NCI-H1092 (cell line): ENCODE data around the gene CPZ.
"Not testable (repeated sequence)": the region's sequence is repeated elsewhere in the genome, so short reads cannot be mapped to it uniquely, and the experiment has no call there.

ENCODE experiments used
- DNase-seq: peaks from one replicate; lab custom pipeline; 2025; lab: John Stamatoyannopoulos, UW

CPZ gene

DNA sequence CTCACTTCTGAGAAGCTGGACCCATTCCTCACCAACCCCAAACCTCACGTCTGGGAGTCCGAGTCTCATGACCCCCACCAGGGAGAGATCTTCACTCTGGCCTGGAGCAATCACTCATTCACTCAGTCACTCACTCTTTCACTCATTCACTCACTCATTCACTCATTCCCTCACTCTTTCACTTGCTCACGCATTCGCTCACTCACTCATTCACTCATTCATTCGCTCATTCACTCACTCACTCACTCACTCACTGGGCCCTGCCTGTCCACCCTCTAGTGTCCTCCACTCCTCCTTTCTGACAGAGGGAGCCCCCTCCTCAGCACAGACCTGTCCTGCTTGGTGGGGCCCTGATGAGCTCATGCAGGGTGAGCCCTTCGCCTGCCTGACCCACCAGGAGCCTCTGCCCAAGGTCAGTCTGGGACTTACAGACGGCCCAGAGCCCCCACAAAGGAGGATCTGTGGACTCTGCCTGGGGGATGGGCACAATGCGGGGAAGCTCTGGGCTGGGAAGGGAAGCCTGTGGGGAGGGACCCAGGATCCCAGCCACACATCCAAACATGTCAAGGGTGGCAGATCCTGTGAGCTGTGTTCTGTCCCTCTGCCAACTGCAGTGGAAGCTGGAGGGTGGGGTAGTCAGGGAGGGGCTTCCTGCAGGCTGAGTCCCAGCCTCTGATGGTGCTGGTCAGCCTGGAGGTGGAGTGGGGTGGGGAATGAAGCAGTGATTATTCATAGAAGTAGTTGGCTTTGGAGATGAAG, 18.5 kb downstream of the CPZ start:
- DNase-seq, result no peak

DNA sequence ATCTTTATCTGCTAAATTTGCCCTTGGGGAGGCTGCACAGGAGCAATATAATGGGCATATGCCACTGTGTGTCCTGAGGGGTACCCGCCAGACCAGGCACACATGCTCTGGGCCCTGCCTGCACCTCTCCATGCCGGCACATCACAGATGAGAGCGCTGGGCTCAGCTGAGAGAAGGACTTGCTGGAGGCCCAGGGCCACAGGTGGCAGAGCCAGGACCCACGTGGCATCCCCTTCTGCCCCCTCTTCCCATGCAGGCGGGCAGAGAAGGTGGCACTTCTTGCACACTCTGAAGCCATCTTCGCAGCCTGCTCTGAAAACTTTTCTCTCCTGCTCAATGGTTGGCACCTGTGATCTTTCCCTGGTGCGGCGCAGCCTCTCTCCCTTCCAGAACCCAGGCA, 20.1 kb downstream of the CPZ start:
- no peak for DNase-seq

DNA sequence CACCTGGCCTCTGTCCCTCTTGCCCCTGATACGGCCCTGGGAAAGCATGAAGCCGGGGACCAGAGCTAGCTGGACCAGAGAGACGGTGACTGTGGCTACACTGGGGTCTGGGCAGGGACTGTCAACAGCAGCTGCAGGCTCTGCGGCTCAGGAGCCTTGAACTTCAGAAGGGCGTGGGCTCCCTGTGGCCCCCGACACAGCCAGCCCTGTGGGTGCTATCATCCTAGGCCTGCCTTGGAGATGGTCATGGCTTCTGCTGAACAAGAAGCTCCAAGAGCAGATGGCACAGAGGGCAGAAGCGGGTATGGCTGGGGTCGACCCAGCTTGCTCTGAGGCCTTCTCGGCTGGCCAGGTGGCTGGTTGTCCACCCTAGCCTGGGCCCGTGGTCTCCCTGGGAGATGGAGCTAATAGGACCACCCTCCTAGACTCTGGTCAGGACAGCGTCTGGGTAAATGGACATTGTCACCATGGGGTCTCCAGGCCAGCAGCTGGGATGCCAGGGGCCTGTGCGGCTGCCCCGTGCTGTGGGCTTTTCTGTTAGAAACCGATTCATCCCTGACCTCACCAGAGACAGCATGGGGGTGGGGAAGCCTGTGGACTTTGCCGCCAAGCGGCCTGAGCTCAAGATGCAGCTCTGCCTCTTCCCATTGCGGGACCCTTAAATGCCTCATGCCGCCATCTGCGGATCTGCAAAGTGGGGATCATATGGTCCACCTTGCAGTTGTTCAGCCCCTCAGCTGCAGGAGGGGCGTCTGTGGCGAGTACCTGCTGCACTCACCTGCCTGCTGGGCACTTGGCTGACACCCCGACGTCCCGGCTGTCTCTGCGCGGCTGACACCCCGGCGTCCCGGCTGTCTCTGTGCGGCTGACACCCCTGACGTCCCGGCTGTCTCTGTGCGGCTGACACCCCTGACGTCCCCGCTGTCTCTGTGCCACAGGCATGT, 21.1 kb downstream of the CPZ start:
- DNase-seq, result no peak

DNA sequence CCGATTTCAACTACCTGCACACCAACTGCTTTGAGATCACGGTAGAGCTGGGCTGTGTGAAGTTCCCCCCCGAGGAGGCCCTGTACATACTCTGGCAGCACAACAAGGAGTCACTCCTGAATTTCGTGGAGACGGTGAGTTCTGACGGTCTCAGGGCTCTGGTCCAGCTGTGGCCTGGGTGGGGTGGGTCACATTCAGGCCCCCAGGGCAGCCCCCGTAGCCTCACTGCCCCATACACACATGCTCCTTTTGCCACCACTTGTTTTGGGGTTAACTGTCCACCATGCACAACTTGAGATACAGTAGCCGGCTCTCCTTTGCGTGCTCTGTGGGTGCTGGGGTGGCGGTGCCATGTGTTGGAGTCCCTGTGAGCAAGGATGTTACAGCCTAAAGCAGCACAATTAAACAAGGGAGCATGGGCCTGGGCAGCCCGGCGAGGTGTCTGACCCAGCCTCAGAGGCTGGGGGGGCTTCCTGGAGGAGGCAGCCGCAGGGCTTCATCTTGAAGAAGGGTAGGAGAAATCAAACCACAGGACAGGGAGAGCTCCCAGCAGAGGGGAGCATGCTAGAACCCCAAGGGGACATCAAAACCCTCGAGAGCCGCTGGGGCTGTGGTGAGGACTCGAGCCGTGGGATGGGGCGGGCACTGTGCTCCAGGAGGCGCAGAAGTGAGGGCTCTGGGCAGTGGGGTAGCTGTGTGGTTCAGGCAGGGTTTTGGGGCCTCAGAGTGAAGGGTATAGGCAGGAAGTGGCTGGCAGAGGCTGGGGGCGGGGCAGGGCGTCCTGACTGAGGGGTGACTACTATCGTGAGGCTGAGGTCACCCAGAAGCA, 22.0 kb downstream of the CPZ start:
- no peak for DNase-seq

GRCh38 chr4:8615366-8615765, 22.8 kb downstream of the CPZ start:
- DNase-seq, result no peak

GRCh38 chr4:8615921-8616787, 23.6 kb downstream of the CPZ start:
- DNase-seq, result no peak

- no peak for DNase-seq
Measured at GRCh38 chr4:8616831-8617230, 24.3 kb downstream of the CPZ start.

- no peak for DNase-seq
Measured at GRCh38 chr4:8617486-8618040, 25.0 kb downstream of the CPZ start.

DNA sequence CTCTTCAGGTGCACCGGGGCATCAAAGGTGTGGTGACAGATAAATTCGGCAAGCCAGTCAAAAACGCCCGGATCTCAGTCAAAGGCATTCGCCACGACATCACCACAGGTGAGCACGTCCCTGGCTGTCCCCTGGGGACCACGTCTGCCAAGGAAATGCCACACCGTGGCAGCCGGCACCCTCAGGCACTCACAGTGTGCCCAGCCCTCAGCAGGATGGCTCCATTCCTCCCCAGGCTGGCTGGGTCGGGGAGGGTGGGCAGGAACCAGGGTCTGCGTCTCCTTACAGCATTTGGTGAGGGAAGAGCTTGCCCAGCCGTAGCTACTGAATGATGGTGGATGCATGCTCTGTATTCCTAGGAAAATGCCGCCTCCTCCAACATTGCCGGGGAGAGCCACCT, 25.9 kb downstream of the CPZ start:
- no peak for DNase-seq

- no peak for DNase-seq
Measured at GRCh38 chr4:8618961-8619720, 26.6 kb downstream of the CPZ start.

DNA sequence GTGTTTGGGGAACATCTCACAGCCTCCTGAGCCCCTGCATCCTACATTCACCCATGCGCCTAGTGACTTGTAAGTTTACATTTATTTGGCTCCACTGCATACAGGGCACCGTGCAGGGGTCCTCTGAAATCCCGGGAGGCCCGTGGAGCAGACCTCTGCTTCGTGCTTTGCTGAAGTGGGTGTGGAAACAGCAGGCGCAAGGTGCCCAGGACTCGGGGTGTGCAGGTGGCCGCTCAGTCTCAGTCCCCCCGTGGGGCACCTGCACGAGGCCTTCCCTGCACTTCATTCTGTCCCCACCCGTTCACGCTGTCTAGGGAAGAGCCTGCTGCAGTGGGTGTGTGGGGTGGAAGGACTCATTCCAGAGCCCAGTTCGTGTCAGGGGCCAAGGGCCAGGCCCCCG, 28.6 kb downstream of the CPZ start:
- DNase-seq, result not testable (repeated sequence)

DNA sequence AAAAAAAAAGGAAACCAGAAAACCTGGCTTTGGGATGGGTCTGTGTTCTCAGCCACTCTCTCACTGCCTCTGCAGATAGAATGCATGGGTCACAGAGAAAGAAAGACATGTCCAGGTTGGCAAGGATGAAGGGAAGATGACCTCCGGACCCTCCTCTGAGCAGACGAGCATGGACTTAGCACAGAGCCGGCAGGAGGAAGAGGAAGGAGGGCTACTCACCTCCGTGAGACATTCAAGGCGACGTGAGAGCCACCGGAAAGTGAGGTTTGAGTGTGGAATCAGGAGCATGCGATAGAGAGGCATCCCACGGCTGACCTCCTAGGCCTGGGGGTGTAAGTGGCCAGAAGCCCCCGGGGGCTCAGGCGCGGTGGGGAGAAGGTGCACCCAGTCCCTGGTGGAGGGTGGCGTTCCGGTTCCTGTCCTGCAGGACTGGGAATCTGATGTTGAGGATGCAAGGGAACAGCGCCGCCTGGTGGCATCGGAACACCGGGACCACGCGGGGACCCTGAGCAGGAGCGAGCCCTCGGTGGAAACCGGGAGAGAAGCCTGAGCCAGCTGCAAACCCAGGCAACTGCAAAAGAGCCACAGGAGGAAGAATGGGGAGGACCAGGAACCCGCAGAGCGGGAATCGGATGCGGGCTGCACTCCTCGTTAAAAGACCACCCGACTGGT, 32.2 kb downstream of the CPZ start:
- DNase-seq, result not testable (repeated sequence)

- DNase-seq, result not testable (repeated sequence)
Measured at GRCh38 chr4:8630240-8630905, 37.8 kb downstream of the CPZ start.

DNA sequence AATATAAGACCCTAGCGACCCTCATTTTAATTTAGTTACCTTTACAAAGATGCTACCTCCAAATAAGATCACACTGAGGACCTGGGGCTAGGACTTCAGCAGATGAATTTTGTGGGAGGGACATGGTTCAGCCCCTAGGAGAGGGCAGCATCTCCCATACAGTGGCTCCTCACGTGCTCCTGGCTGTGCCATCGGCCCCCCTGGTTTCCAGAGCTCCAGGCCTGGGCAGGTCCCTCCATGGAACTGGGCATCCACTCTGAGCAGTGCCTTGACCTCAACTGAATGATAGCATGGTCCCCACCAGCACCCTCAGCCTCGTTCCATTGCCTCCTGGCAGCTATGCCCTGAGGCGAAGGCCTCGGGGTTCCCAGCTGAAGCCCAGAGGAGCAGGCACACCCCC, 39.3 kb downstream of the CPZ start:
- DNase-seq, result not testable (repeated sequence)

- DNase-seq, result not testable (repeated sequence)
Measured at GRCh38 chr4:8634773-8635172, 42.2 kb downstream of the CPZ start.

DNA sequence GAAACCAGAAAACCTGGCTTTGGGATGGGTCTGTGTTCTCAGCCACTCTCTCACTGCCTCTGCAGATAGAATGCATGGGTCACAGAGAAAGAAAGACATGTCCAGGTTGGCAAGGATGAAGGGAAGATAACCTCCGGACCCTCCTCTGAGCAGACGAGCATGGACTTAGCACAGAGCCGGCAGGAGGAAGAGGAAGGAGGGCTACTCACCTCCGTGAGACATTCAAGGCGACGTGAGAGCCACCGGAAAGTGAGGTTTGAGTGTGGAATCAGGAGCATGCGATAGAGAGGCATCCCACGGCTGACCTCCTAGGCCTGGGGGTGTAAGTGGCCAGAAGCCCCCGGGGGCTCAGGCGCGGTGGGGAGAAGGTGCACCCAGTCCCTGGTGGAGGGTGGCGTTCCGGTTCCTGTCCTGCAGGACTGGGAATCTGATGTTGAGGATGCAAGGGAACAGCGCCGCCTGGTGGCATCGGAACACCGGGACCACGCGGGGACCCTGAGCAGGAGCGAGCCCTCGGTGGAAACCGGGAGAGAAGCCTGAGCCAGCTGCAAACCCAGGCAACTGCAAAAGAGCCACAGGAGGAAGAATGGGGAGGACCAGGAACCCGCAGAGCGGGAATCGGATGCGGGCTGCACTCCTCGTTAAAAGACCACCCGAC, 43.5 kb downstream of the CPZ start:
- not testable (repeated sequence) for DNase-seq

- no peak for DNase-seq
Measured at GRCh38 chr4:8637456-8637984, 45.0 kb downstream of the CPZ start.

- DNase-seq, result no peak
Measured at GRCh38 chr4:8639021-8639420, 46.5 kb downstream of the CPZ start.
